Tibial nerve (tissue), 4 donors: ENCODE data around the gene DYNLRB1. TPM values are rescaled to one million over a fixed set of nuclear protein-coding genes. Genes with fewer than 3 reads are reported as not detected.
"Not testable (repeated sequence)": the region's sequence is repeated elsewhere in the genome, so short reads cannot be mapped to it uniquely, and the experiment has no call there.

Experiments used
- DNase-seq, 2 donors: peaks; one replicate each; pipeline ENCODE4 v3.0.0-alpha.2; 2019; ENCODE audit warnings: low spot score in 2 of 2
- H3K27ac ChIP-seq, 4 donors: fragments of 200-600 bp; sonication (generic) in 3 of 4; one replicate each; pipeline ENCODE4 v1.5.1; 2017 to 2019; ENCODE audit warnings: mild to moderate bottlenecking in 1 of 4
- H3K27me3 ChIP-seq, 2 donors: fragments of 200-600 bp; sonication (generic) in 1 of 2; one replicate each; pipeline versions ENCODE4 v1.5.1 to v1.6.0; 2017 to 2019
- H3K36me3 ChIP-seq, 3 donors: fragments of 200-600 bp; sonication (generic); one replicate each; pipeline ENCODE4 v1.5.1; 2018 to 2019
- H3K4me1 ChIP-seq, 4 donors: fragments of 200-600 bp; sonication (generic) in 3 of 4; one replicate each; pipeline ENCODE4 v1.5.1; 2017 to 2019
- H3K4me3 ChIP-seq, 4 donors: fragments of 200-600 bp; sonication (generic) in 3 of 4; one replicate each; pipeline ENCODE4 v1.5.1; 2017 to 2019; ENCODE audit warnings: mild to moderate bottlenecking in 1 of 4, moderate library complexity in 1 of 4
- H3K9me3 ChIP-seq, 4 donors: fragments of 200-600 bp; sonication (generic) in 3 of 4; one replicate each; pipeline ENCODE4 v1.5.1; 2017 to 2019
- CTCF ChIP-seq, 5 experiments: fragments of 200-600 bp in 3 of 5; fragments of 450-650 bp in 2 of 5; sonication (generic) in 3 of 5; IDR thresholded peaks; one replicate each; pipeline ENCODE4 v1.5.1; 2016 to 2019; ENCODE audit warnings: antibody characterized with exemption in 5 of 5, mild to moderate bottlenecking in 3 of 5, moderate library complexity in 2 of 5
- EP300 ChIP-seq, 2 donors: sonication (generic); formaldehyde crosslinking; IDR thresholded peaks; one replicate each; pipeline ENCODE4 v1.6.1; 2017; ENCODE audit warnings: antibody characterized with exemption in 2 of 2, mild to moderate bottlenecking in 1 of 2
- POLR2A ChIP-seq, 2 donors: fragments of 450-650 bp; IDR thresholded peaks; one replicate each; pipeline ENCODE4 v1.6.1; 2017; ENCODE audit warnings: antibody characterized with exemption in 2 of 2, mild to moderate bottlenecking in 2 of 2, moderate library complexity in 2 of 2
- WGBS, 2 donors: methylation state at CpG; one replicate each; pipeline ENCODE4 v1.1.5; 2018; 5-methylcytosine and 5-hydroxymethylcytosine counted together
- total RNA-seq, 4 donors: library from RNA; depleted of rRNA; stranded (reverse); fragments of >200 nt; gene quantifications; one replicate each; pipeline ENCODE4 v1.1.0, GENCODE V29; 2016

Gene DYNLRB1
- total RNA-seq, 4 donors from 2014 or later = 145 to 188 (median 170) TPM

- H3K4me1 ChIP-seq = peaks cover 0 to 62% (median 14%) of the 10 kb centered on the region in 4 donors
- TF ChIP-seq POLR2A (IDR thresholded peaks at IDR 0.05) (no peak), EP300 (IDR thresholded peaks at IDR 0.05) (no peak), CTCF (IDR thresholded peaks at IDR 0.05) (no peak)
These were observed 557 bp upstream of the DYNLRB1 start for GRCh38 chr20:34515484-34516246.

GRCh38 chr20:34517114-34517505 lies 888 bp downstream of the DYNLRB1 start:
- no peak for TF ChIP-seq POLR2A (IDR thresholded peaks at IDR 0.05)
- TF ChIP-seq CTCF (IDR thresholded peaks at IDR 0.05) = no peak
- no peak for TF ChIP-seq EP300 (IDR thresholded peaks at IDR 0.05)
- peak overlapping the region; percentile 76 to 91 (median 84) for H3K4me3 ChIP-seq
- WGBS, 2 donors = 0% methylated on average over 3 of the region's 3 CpGs
- no peak for DNase-seq
- H3K27me3 ChIP-seq = no peaks in the 10 kb centered on the region
- H3K36me3 ChIP-seq = peaks cover 0 to 12% (median 0%) of the 10 kb centered on the region in 3 donors
- peaks cover 0 to 76% (median 25%) of the 10 kb centered on the region in 4 donors for H3K4me1 ChIP-seq
- peak overlapping the region; percentile 95 to 98 (median 98) for H3K27ac ChIP-seq
- H3K9me3 ChIP-seq = no peaks in the 10 kb centered on the region

More at GRCh38 chr20:34515484-34516246, 557 bp upstream of the DYNLRB1 start:
- peaks cover 0 to 12% (median 0%) of the 10 kb centered on the region in 3 donors for H3K36me3 ChIP-seq
- no peaks in the 10 kb centered on the region for H3K27me3 ChIP-seq
- peak overlapping the region; percentile 95 to 98 (median 98) for H3K27ac ChIP-seq
- H3K4me3 ChIP-seq = peak overlapping the region; percentile 76 to 91 (median 84)
- no peaks in the 10 kb centered on the region for H3K9me3 ChIP-seq
- WGBS, 2 donors = 4% methylated on average over 32 to 36 of the region's 36 CpGs
- peak in 1 of 2 donors; percentile 22 for DNase-seq

GRCh38 chr20:34518863-34519262 lies 2.6 kb downstream of the DYNLRB1 start:
- not testable (repeated sequence) for H3K4me3 ChIP-seq, H3K27me3 ChIP-seq, H3K9me3 ChIP-seq, DNase-seq
- Histone ChIP-seq H3K27ac (peak overlapping the region in 2 of 4 donors; percentile 3 to 95), H3K4me1 (peaks cover 0 to 83% (median 31%) of the 10 kb centered on the region in 4 donors), H3K36me3 (peaks cover 0 to 12% (median 0%) of the 10 kb centered on the region in 3 donors)
- WGBS, 2 donors = 92 to 96% methylated on average over 7 of the region's 7 CpGs

GRCh38 chr20:34519841-34520240 lies 3.6 kb downstream of the DYNLRB1 start:
- not testable (repeated sequence) for H3K9me3 ChIP-seq, DNase-seq, H3K4me3 ChIP-seq, H3K27me3 ChIP-seq
- H3K36me3 ChIP-seq = peaks cover 0 to 12% (median 0%) of the 10 kb centered on the region in 3 donors
- peaks cover 0 to 87% (median 36%) of the 10 kb centered on the region in 4 donors for H3K4me1 ChIP-seq
- peak overlapping the region in 2 of 4 donors; percentile 38 to 95 for H3K27ac ChIP-seq
- 79 to 82% methylated on average over 10 of the region's 10 CpGs for WGBS, 2 donors

GRCh38 chr20:34522969-34523871 lies 7.0 kb downstream of the DYNLRB1 start:
- Histone ChIP-seq H3K9me3 (no peaks in the 10 kb centered on the region), H3K4me1 (peaks cover 0 to 96% (median 48%) of the 10 kb centered on the region in 4 donors), H3K4me3 (no peak overlapping the region), H3K27me3 (no peaks in the 10 kb centered on the region), H3K36me3 (peaks cover 0 to 27% (median 5%) of the 10 kb centered on the region in 3 donors), H3K27ac (peak overlapping the region; percentile 87 to 97 (median 92))
- no peak for TF ChIP-seq POLR2A (IDR thresholded peaks at IDR 0.05)
- TF ChIP-seq EP300 (IDR thresholded peaks at IDR 0.05) = peak in 1 of 2 donors; percentile 16
- peak; percentile 25 to 61 (median 48) for TF ChIP-seq CTCF (IDR thresholded peaks at IDR 0.05)
- 21 to 22% methylated on average over 16 to 17 of the region's 17 CpGs for WGBS, 2 donors
- peak in 1 of 2 donors; percentile 28 for DNase-seq
